ENCODE data around the gene PCDHA3.
"Not testable (repeated sequence)": the region's sequence is repeated elsewhere in the genome, so short reads cannot be mapped to it uniquely, and the experiment has no call there.

Gene PCDHA3

DNA sequence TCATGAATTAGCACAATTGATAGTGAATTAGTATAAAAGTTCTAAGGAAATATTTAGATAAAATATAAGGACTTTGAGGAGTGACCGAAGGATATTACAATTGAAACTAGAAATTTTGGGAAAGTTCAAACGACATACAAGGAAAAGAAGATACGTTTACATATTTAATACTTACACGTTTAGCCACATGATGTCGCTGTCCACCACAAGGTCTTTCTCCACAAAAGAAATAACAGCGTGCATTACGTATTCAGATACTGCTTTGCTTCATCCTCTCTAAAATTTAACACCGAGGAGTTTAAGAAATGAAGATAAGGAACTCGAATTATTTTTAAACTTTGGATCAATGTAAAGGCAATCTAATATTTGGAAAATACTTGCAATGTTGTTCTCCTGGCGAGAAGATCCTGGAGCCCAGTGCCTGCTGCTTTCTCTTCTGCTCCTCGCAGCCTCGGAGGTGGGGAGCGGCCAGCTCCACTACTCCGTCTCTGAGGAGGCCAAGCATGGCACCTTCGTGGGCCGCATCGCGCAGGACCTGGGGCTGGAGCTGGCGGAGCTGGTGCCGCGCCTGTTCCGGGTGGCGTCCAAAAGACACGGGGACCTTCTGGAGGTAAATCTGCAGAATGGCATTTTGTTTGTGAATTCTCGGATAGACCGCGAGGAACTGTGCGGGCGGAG lies at the start of gene PCDHA3:
Gene PCDHA3 (plus strand): TSS at position 242 of the 678 bp plus-strand sequence.
- DNase-seq (ENCODE audit: low spot score): no peak

DNA sequence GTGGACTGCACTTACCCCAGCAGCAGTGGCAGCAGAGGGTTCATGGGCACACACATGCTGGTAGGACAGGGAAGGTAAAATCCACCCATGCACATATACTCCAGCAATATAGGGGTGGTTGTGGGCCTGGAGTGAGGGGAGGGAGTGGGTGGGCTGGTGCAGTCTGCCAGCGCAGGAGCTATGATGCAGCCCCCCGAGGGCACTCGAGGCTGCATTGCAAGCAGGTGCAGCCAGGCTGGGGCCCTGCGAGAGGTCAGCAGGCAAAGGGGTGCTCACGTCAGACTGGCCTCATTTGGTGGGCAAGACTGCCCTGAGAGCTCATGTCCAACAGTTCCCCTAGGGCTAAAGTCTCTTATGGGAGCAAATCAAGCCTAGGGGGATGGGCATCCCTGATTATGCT lies 47.3 kb upstream of the PCDHA3 start:
- DNase-seq (ENCODE audit: low spot score): no peak

DNA sequence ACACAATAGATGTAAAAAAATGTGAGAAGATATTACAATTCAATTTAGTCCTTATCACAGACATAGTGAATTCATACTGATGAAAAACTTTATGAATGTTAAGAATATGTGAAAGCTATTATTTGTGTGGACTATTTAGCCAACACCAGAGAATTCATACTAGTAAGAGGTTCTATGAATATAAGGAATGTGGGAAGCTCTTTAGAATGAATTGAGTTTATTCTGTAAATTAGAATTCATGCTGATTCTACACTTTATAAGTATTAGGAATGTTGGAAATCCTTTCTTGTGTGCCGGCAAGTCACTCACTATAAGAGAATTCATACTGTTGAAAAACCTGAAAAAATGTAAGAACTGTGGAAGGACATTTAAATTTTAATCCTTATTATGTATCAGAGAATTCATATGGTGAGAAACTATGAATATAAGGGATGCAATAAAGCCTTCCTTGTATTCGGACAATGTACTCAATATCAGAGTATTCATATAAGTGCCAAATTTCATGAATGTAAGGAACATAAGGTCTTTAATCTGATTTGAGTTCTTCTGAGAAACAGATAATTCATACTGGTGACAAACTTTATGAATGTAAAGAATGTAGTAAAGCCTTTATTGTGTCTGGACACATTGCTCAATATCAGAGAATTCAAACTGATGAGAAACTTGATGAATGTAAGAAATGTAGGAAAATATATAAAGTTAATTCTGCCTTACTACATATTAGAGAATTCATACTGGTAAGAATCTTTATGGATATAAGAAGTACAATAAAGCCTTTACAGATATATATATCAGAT lies 36.5 kb upstream of the PCDHA3 start:
- DNase-seq (ENCODE audit: low spot score): no peak

DNA sequence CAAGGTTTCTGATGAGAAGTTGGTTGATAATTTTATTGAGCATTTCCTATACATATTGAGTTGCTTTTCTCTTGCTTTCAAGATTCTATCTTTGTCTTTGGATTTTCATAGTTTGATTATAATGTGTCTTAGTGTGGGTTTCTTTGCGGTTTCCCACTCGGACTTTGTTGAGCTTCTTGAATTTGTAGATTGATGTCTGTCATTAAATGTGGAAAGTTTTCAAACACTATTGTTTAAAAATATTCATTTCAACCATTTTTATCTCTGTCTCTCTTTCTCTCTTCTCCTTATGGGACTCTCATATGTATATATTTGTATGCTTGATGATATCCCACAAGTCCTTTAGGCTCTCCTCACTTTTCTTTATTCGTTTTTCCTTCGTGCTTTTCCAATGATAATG lies 33.4 kb upstream of the PCDHA3 start:
- DNase-seq (ENCODE audit: low spot score): no peak

DNA sequence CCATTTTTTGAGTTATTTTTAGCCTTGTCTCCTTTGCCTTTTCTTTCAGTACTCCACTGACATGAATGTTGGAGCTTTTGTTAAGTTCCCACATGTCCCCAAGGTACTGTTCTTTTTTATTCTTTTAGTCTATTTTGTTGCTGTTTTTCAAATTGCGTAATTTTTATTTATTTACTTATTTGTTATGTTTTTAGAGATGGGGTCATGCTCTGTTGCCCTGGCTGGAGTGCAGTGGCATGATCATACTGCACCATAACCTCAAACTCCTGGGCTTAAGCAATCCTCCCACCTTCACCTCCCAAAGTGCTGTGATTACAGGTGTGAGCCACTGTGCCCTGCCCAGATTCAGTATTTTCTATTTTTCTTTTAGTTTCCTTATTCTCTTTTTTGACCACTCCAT lies 20.3 kb upstream of the PCDHA3 start:
- DNase-seq (ENCODE audit: low spot score): no peak

DNA sequence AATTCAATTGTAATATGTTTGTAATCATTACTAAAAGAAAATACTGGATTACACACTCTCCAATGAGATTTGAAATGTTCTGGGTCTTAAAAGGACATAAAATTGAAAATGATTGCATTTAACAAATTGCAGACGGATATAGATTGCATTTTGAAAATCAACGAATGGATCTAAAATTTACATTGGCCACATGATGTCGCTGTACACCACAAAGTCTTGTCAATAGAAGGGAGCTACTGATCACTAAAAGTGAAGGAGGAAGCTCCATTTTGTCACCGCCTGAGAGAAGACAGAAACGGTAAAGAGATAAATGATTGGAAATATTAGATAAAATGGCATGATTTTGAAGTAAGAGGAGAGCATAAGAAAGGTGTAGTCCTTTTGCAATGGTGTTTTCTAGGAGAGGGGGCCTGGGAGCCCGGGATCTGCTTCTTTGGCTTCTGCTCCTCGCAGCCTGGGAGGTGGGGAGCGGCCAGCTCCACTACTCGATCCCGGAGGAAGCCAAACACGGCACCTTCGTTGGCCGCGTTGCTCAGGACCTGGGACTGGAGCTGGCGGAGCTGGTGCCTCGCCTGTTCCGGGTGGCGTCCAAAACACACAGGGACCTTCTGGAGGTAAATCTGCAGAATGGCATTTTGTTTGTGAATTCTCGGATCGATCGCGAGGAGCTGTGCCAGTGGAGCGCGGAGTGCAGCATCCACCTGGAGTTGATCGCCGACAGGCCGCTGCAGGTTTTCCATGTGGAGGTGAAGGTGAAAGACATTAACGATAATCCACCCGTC lies 14.8 kb upstream of the PCDHA3 start, which contains the start of gene PCDHA1:
Gene PCDHA1 (plus strand): TSS at position 236 of the 782 bp plus-strand sequence.
- no peak for DNase-seq (ENCODE audit: low spot score)

DNA sequence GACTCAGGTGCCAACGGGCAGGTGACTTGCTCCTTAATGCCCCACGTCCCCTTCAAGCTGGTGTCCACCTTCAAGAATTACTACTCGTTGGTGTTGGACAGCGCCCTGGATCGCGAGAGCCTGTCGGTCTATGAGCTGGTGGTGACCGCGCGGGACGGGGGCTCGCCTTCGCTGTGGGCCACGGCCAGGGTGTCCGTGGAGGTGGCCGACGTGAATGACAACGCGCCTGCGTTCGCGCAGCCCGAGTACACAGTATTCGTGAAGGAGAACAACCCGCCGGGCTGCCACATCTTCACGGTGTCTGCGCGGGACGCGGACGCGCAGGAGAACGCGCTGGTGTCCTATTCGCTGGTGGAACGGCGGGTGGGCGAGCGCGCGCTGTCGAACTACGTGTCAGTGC lies 13.4 kb upstream of the PCDHA3 start:
- DNase-seq (ENCODE audit: low spot score): not testable (repeated sequence)

DNA sequence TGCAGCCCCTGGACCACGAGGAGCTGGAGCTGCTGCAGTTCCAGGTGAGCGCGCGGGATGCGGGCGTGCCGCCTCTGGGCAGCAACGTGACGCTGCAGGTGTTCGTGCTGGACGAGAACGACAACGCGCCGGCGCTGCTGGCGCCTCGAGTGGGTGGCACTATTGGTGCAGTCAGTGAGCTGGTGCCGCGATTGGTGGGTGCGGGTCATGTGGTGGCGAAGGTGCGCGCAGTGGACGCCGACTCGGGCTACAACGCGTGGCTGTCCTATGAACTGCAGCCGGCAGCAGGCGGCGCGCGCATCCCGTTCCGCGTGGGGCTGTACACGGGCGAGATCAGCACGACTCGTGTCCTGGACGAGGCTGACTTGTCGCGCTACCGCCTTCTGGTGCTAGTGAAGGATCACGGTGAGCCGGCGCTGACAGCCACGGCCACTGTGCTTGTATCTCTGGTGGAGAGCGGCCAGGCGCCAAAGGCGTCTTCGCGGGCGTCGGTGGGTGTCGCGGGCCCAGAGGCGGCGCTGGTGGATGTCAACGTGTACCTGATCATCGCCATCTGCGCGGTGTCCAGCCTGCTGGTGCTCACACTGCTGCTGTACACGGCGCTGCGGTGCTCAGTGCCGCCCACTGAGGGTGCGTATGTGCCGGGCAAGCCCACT lies 12.9 kb upstream of the PCDHA3 start:
- not testable (repeated sequence) for DNase-seq (ENCODE audit: low spot score)

DNA sequence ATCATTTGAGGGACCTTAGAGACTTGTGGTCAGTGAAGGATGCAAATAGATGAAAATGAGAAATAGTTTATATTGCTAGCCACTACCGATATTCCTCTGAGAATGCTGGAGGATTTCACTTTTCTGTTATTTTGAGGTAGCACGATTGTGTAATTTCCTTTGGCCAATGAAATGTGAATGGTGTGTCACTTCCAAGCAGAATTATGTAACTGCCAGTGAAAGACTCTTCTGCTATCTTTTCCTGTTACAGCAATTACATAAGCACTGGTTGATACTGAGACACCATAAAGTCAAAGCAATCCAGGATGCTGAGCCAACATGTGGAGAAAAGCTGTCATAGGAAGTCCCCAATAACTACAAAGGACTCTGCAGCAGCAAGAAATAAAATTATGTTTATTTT lies 9.8 kb upstream of the PCDHA3 start:
- DNase-seq (ENCODE audit: low spot score): no peak

DNA sequence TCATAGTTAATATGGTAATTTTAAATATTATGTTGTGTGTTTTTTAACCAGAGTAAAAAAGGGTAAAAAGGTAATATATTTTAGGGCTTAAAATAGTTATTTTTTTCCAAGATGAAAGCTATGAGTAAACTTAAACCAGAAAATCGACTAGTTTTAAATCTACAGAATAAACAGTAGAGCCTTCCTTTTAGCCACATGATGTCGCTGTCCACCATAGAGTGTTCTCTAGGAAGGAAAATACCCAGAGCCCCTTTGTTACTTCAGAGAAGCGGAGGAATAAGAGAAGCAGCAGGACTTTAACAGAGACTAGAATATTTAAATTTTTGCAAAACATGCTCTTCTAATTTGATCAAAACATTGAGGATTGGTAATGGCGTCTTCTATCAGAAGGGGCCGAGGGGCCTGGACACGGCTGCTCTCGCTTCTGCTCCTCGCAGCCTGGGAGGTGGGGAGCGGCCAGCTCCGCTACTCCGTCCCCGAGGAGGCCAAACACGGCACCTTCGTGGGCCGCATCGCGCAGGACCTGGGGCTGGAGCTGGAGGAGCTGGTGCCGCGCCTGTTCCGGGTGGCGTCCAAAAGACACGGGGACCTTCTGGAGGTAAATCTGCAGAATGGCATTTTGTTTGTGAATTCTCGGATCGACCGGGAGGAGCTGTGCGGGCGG lies 6.1 kb upstream of the PCDHA3 start, which contains the start of gene PCDHA2:
Gene PCDHA2 (plus strand): TSS at position 258 of the 664 bp plus-strand sequence.
- no peak for DNase-seq (ENCODE audit: low spot score)

DNA sequence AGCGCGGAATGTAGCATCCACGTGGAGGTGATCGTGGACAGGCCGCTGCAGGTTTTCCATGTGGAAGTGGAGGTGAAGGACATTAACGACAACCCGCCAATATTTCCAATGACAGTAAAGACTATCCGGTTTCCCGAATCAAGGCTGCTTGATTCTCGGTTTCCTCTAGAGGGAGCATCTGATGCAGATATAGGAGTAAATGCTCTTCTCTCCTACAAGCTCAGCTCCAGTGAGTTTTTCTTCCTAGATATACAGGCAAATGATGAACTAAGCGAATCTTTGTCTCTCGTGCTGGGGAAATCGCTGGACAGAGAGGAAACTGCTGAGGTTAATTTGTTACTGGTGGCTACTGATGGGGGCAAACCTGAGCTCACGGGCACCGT lies 5.6 kb upstream of the PCDHA3 start:
- no peak for DNase-seq (ENCODE audit: low spot score)

DNA sequence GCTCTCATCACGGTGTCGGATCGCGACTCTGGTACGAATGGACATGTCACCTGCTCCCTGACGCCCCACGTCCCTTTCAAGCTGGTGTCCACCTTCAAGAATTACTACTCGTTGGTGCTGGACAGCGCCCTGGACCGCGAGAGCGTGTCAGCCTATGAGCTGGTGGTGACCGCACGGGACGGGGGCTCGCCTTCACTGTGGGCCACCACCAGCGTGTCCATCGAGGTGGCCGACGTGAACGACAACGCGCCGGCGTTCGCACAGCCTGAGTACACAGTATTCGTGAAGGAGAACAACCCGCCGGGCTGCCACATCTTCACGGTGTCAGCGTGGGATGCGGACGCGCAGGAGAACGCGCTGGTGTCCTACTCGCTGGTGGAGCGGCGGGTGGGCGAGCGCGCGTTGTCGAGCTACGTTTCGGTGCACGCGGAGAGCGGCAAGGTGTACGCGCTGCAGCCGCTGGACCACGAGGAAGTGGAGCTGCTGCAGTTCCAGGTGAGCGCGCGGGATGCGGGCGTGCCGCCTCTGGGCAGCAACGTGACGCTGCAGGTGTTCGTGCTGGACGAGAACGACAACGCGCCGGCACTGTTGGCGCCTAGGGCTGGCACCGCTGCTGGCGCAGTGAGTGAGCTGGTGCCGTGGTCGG lies 4.7 kb upstream of the PCDHA3 start:
- DNase-seq (ENCODE audit: low spot score): not testable (repeated sequence)

DNA sequence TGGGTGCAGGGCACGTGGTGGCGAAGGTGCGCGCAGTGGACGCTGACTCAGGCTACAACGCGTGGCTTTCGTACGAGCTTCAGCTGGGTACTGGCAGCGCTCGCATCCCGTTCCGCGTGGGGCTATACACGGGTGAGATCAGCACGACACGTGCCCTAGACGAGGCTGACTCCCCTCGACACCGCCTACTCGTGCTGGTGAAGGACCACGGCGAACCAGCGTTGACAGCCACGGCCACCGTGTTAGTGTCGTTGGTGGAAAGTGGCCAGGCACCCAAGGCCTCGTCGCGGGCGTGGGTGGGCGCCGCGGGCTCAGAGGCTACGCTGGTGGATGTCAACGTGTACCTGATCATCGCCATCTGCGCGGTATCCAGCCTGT lies 4.2 kb upstream of the PCDHA3 start:
- no peak for DNase-seq (ENCODE audit: low spot score)

DNA sequence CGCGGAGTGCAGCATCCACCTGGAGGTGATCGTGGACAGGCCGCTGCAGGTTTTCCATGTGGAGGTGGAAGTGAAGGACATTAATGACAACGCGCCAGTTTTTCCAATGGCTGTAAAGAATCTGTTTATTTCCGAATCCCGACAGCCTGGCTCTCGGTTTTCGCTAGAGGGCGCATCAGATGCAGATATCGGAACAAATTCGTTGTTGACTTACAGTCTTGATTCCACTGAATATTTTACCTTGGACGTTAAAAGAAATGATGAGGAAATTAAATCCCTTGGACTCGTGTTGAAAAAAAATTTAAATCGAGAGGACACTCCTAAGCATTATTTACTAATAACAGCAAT lies 611 bp downstream of the PCDHA3 start:
- no peak for DNase-seq (ENCODE audit: low spot score)

DNA sequence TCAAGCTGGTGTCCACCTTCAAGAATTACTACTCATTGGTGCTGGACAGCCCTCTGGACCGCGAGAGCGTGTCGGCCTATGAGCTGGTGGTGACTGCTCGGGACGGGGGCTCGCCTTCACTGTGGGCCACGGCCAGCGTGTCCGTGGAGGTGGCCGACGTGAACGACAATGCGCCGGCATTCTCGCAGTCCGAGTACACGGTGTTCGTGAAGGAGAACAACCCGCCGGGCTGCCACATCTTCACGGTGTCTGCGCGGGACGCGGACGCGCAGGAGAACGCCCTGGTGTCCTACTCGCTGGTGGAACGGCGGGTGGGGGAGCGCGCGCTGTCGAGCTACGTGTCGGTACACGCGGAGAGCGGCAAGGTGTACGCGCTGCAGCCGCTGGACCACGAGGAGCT lies 1.5 kb downstream of the PCDHA3 start:
- DNase-seq (ENCODE audit: low spot score): not testable (repeated sequence)

DNA sequence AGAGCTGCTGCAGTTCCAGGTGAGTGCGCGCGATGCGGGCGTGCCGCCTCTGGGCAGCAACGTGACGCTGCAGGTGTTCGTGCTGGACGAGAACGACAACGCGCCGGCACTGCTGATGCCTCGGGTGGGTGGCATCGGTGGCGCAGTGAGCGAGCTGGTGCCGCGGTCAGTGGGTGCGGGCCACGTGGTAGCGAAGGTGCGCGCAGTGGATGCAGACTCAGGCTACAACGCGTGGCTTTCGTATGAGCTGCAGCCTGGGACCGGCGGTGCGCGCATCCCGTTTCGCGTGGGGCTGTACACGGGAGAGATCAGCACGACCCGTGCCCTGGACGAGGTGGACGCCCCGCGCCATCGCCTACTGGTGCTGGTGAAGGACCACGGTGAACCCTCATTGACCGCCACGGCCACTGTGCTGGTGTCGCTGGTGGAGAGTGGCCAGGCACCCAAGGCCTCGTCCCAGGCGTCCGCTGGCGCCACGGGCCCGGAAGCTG lies 2.0 kb downstream of the PCDHA3 start:
- DNase-seq (ENCODE audit: low spot score): no peak

DNA sequence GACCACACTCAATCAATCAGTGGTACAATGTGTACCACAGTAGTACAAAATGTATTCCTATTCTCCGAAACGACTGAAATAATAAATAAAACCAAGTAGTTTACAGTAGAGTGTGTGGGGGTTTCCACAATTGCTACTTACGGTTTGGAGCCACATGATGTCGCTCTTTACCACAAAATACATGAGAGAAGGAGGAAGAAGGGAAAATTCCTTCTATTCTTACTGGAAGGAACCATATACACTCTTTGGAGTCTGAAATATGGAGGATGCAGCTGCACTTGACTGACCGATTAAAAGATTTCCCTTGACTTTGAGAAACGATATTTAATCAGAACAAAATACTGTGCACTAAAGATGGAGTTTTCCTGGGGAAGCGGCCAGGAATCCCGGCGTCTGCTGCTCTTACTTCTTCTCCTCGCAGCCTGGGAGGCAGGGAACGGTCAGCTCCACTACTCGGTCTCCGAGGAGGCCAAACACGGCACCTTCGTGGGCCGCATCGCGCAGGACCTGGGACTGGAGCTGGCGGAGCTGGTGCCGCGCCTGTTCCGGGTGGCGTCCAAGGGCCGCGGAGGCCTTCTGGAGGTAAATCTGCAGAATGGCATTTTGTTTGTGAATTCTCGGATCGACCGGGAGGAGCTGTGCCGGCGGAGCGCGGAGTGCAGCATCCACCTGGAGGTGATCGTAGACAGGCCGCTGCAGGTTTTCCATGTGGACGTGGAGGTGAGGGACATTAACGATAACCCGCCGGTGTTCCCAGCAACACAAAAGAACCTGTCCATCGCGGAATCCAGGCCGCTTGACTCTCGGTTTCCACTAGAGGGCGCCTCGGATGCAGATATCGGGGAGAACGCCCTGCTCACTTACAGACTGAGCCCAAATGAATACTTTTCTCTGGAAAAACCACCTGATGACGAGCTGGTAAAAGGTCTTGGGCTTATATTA lies 6.2 kb downstream of the PCDHA3 start, which contains the start of gene PCDHA4:
Gene PCDHA4 (plus strand): TSS at position 235 of the 942 bp plus-strand sequence.
- DNase-seq (ENCODE audit: low spot score): peak; percentile 55

DNA sequence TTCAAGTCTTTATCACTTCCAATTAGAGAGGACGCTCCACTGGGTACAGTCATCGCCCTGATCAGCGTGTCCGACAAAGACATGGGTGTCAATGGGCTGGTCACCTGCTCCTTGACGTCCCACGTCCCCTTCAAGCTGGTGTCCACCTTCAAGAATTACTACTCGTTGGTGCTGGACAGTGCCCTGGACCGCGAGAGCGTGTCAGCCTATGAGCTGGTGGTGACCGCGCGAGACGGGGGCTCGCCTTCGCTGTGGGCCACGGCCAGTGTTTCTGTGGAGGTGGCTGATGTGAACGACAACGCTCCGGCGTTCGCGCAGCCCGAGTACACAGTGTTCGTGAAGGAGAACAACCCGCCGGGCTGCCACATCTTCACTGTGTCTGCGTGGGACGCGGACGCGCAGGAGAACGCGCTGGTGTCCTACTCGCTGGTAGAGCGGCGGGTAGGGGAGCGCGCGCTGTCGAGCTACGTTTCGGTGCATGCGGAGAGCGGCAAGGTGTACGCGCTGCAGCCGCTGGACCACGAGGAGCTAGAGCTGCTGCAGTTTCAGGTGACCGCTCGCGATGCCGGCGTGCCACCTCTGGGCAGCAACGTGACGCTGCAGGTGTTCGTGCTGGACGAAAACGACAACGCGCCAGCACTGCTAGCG lies 7.5 kb downstream of the PCDHA3 start:
- DNase-seq (ENCODE audit: low spot score): not testable (repeated sequence)

DNA sequence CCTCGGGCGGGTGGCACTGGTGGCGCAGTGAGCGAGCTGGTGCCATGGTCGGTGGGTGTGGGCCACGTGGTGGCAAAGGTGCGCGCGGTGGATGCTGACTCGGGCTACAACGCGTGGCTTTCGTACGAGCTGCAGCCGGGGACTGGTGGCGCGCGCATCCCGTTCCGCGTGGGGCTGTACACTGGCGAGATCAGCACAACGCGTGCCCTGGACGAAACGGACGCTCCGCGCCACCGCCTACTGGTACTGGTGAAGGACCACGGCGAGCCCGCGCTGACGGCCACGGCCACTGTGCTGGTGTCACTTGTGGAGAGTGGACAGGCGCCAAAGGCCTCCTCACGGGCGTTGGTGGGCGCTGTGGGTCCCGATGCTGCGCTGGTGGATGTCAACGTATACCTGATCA lies 8.0 kb downstream of the PCDHA3 start:
- no peak for DNase-seq (ENCODE audit: low spot score)
